HG02852 (cell line): Measurements from ENCODE around the gene LMAN1L.
A peak's percentile ranks its signal among the peaks of the same experiment; 100 is the strongest.

Experiments used
- ATAC-seq: cut with Tn5 transposase; IDR thresholded peaks from one replicate; pipeline ENCODE4 v1.9.1; 2021; ENCODE audit warnings: mild to moderate bottlenecking, moderate library complexity; ENCODE audit not compliant: unreplicated experiment

The LMAN1L gene

DNA sequence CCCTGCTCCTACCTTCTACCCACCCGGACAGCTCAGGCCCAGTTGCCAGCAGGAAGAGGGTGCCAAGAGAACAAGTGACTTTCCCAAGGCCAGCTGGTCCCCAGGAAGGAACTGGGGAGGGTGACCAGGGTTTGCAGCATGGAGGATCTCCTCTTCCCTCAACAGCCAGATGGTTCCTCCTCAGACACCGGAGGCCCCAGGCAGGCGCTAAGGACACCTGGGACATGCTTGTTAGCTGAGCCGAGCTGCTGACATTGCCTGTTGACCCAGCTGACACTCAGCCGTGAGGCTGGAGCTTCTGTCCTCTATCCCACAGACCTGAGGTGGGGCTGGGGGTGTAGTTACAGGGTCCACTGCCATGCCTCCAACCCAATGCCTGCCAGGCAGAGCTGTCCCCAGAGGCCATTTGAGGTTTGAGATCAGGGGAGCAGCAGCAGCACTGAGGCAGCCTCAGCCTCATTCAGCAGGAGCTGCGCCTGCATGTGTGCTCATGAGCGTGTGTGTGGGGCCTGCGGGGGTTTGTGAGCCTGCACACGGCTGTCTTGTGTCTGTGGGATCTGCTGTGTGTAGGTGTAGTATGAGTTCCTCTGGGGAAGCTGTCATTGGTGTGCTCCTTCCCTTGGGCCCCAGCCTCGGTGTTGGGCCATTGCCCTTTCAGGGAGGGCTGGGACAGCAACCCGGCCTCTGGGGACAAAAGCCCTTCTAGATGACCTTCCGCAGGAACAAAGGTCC, 20.9 kb downstream of the LMAN1L start:
- ATAC-seq = no peak

DNA sequence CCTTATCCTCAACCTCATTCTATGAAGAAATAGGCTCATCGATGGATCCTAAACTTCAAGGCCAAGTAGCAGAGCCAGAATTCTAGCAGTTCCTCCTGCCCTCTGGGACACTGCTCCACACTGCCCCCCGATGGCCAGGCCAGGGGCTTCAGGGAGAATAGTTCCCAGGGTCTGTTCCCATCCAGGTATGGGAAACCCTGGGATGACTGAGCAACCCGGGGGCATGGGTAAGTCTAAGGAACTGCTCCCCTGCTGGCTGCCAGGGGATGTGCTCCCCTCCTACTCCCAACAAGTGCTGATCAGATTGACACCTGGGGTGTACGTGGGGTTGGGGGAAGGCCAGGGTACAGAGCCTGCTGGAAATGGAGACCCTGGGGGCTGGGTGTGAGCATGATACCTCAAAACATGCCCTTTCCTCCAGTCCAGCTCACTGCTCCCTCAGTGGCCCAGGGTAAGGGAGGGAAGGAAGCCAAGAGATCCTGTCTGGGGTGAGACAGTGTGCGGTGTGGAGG, 22.7 kb downstream of the LMAN1L start:
- no peak for ATAC-seq

- no peak for ATAC-seq
Measured at GRCh38 chr15:74836846-74837245, 24.2 kb downstream of the LMAN1L start.

GRCh38 chr15:74837482-74838136, 25.0 kb downstream of the LMAN1L start:
- no peak for ATAC-seq

GRCh38 chr15:74838137-74838516, 25.5 kb downstream of the LMAN1L start:
- ATAC-seq = no peak

GRCh38 chr15:74838746-74839525, 26.3 kb downstream of the LMAN1L start:
- no peak for ATAC-seq

- ATAC-seq = no peak
Measured at GRCh38 chr15:74839526-74840395, 27.1 kb downstream of the LMAN1L start.

DNA sequence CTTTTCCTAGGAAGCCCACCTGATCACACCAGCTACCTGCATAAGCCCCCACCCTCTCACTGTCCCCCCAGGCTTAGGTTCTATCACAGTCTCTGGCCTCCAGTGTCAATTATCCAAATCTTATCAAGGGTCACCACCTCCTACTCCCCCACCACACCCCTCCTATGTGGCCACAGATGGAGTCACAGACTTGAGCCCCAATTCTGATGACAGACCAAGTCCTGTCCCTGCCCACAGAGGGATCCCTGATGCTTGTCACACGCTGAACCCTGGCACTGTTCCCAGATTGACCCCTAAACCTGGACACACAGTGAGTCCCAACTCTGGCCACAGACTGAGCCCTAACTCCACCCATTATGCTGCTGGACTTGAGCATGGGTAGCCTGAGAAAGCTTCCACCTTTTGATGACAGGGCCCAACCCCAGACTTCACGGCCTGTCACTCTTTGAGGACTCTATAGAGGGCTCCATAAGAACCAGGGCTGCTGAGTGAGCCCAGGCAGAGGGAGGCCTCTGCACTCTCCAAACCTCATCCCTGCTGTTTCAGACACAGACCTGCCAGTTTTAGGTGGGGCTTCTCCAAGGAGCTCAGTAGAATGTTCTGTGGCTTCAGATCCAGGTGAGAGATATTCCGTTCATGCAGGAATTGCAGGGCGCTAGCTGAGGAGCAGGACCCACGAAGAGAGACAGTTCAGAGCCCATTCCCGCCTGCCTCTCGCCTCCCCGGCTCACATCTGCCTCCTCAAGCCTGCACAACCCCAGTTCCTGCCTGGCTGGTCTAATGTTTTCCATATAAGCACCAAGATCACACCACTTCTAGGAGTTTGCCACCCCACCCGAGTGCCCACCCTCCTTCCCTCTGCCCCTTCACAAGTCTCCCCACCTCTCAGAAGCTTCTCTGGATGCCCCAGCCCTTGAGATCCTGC, 28.5 kb downstream of the LMAN1L start:
- no peak for ATAC-seq

- ATAC-seq = no peak
Measured at GRCh38 chr15:74841891-74842373, 29.3 kb downstream of the LMAN1L start.

- ATAC-seq = peak; percentile 77
Measured at GRCh38 chr15:74842581-74843444, 30.2 kb downstream of the LMAN1L start, which contains the start of gene ULK3. Gene ULK3 (minus strand): TSS chr15:74843156. CDS start chr15:74843105, 51 bp downstream.

DNA sequence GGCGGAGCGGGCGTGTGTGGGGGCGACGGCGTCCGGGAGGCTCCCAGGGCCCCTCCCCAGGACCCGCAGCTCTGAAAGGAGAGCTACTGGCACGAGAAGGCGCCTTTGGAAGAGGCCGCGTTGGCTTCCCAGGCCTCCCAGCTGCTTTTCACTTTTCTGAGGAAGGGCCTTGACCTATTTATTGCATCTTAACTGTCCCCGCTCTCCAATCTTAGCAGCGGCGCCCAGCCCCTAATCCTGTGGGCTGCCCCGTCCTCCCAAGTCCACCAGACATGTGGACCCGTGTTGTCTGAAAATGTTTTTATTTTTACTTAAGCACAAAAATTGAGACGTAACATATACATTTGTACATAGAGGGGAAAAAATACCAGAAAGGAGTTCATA, 30.8 kb downstream of the LMAN1L start:
- no peak for ATAC-seq

DNA sequence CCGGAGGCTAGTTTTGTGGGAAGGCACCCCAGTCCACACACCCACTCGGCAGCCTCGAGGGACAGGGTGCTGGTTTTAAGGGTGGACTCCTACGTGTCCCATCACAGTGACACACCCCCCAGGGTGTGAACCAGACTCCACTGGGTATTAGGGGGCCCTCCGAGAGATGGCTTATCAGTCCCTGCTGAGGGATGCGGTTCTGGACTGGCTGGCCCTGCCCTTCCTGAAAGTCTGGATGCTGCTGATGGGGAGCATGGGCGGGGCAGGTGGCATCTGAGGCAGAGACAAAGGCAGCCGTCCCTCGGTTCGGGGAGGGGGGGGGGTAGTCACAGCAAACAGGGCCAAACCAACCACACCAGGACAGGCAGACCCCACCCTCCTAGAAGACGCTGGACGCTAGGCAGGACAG, 31.3 kb downstream of the LMAN1L start:
- ATAC-seq = no peak

GRCh38 chr15:74844319-74845207, 31.9 kb downstream of the LMAN1L start:
- ATAC-seq = no peak

GRCh38 chr15:74845208-74845568, 32.6 kb downstream of the LMAN1L start:
- no peak for ATAC-seq

DNA sequence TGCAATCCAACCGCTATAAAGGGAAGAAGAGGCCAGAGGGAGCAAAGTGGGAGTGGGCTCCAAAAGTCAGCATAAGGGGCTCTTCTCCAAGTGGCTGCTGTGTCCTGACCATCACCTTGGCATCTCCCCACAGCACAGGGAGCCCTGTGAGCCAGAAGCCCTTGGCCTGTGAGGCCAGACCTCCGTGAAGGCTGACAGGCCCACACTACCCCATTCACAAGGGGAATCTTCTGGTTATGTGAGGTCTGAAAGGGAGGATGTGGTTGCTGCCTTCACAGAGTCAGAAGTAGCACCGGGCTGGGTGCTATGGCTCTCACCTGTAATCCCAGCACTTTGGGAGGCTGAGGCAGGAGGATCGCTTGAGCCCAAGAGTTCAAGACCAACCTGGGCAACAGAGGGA, 32.9 kb downstream of the LMAN1L start:
- no peak for ATAC-seq

DNA sequence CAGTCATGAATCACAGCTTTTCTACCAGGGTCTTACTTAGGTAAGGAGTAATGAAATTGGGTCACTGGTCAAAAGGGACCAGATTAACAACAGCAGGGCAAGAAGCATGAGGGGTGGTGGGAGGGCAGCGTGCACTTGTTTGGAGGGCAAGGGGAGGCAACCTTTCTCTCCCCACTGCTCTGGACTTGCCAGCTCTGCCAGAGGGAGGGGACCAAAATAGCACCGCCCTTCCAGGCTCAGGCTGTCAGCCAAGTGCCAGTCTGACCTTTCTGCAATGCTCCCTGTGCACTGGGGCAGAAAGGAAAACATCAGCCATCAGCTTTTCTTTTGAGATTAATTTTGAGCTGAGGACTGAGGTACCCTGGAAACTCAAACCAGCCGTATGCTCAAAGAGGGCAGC, 34.8 kb downstream of the LMAN1L start:
- no peak for ATAC-seq

DNA sequence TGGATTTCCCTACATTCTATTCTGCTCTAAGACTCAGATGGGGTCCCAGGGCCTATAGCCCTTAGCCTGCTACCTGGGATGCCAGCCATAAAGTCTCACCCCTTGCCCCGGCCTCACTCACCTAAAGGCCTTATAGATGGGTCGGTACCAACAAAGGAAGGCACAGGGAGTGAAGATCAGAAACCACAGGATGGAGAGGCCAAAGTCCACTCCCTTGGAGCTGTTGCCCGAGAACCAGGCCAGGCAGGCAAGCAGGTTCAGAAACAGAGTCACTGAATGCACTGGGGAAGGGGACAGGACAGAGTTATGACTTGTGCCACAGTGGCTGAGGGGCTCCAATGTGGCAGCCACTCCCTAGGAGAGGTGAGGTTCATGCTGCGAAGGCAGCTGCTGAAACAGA, 37.8 kb downstream of the LMAN1L start:
- ATAC-seq = no peak

GRCh38 chr15:74851960-74852359, 39.3 kb downstream of the LMAN1L start:
- ATAC-seq = no peak
